Measurements from ENCODE around the gene KRTAP4-2.

DNA sequence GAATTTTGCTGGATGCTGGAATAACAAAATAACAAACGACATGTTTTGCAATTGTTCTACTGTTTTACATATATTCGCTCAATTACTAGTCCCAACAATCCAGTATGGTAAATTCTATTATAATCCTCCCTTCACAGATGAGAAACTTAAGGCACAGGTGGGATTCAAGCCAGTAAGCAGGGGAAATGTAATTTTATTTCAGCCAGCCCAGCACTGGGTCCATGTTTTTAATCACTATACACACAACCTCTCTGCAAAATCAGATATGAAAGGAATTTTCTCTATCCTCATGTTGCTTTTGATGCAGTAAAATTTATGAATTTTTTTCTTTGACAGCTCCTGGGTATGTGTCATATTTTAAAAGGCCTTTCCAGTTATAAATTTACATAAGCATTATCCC, 32.8 kb downstream of the KRTAP4-2 start:
- no peak for TF ChIP-seq EP300 (conservative IDR thresholded peaks at IDR 0.05; ENCODE audit: poor library complexity, severe bottlenecking)
- TF ChIP-seq CTCF (IDR thresholded peaks at IDR 0.05; ENCODE audit: poor library complexity, severe bottlenecking), result no peak
